Measurements from ENCODE around the gene FGD4.
A peak's percentile ranks its signal among the peaks of the same experiment; 100 is the strongest.

The FGD4 gene

DNA sequence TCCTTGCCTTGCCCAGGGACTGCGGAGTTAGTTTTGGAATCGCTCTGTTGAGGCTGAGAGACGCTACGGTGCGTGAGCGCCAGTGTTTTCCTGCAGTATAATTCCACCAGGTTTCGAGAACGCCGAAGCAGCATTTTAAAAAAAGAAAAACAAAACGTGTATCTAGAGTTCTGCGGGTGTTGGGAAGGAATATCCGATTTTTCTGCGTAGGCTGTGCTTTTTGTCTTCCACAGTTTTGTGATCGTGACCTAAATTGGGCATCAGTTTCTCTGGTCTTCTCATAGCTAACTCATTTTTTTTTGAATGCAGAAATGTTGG, 280.5 kb downstream of the FGD4 start:
- H3K4me3 ChIP-seq (ENCODE audit: low read depth, low read length), result peak overlapping the region; percentile 70

DNA sequence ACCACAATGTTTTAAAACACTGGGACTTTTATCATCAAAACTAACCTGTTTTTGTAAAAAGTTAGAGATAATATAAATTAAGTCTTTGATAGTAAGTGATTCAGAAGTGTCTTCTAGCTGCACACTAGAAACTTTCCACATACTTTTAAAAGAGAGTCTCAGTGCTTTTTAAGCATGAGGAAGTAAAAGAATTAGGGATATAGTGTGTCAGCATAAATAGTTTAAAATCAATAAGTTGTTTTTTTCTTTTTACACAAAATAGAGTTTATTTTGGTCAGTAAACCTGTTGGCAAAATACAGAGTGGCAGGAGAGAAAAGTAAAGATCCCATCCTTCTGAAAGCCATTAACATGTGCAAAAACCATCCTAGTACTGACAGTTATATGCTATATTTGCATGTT, 281.4 kb downstream of the FGD4 start:
- H3K4me3 ChIP-seq (ENCODE audit: low read depth, low read length), result peak overlapping the region; percentile 3
- DNase-seq (ENCODE audit: low read depth), result no peak

More for the DNA sequence above, 280.5 kb downstream of the FGD4 start:
- no peak for DNase-seq (ENCODE audit: low read depth)

DNA sequence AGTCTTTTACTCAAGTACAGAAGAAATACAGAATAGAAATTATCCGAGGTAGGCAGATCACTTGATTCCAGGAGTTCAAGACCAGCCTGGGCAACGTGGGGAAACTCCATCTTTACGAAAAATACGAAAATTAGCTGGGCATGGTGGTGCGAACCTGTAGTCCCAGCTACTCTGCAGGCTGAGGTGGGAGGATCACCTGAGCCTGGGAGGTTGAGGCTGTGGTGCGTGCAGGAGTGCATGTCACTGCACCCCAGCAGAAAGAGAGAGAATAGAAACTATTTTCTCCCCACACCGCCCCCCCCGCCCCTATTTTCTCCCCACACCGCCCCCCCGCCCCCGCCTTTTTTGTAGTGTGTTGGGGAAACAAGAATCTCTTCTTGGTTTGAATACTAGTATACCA, 281.9 kb downstream of the FGD4 start:
- no peak for DNase-seq (ENCODE audit: low read depth)
- H3K4me3 ChIP-seq (ENCODE audit: low read depth, low read length), result no peak overlapping the region

DNA sequence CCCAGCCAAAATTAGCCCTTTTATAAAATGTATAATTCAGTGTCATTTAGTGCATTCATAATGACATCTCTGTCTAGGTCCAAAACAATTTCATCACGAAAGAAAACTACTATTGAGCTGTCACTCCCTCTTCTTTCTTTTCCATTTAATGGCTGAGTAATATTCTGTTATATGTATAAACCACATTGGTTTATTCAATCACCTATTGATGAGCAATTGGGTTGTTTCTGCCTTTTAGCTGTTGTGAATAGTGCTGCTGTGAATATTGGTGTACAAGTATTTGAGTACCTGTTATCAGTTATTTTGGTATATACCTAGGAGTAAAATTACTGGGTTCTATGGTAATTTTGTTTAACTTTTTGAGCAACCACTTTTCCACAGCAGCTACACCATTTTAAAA, 287.0 kb downstream of the FGD4 start:
- no peak for DNase-seq (ENCODE audit: low read depth)
- H3K4me3 ChIP-seq (ENCODE audit: low read depth, low read length), result no peak overlapping the region

DNA sequence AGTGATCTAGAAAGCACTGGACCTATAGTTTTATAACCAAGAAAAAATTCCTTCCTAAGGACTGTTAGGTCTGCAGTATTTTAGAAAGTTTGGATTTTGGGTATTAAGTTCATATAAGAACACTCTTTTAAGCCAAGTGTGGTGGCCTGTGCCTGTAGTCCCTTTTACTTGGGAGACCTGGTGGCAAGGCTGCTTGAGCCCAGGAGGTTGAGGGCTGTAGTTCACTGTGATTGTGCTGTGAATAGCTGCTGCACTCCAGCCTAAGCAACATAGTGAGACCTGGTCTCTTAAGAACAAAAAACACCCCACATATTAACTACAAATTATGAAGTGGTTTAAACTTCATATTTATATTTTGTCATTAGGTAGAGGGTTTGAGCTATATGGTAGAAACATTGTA, 289.4 kb downstream of the FGD4 start:
- DNase-seq (ENCODE audit: low read depth), result no peak
- H3K4me3 ChIP-seq (ENCODE audit: low read depth, low read length), result no peak overlapping the region

DNA sequence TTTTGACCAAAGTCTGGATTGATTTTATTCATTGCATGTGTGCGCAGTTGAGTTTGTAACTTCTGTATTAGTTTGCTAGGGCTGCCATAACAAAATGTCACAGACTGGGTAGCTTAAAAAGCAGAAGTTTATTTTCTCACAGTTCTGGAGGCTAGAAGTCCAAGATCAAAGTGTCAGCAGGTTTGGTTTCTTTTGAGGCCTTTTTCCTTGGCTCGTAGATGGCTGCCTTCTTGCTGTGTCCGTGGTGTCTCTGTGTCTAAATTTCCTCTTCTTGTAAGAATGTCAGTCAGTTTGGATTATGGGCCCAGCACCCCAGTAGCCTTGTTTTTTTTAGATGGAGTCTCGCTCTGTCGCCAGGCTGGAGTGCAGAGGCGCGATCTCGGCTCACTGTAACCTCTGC, 291.6 kb downstream of the FGD4 start:
- no peak overlapping the region for H3K4me3 ChIP-seq (ENCODE audit: low read depth, low read length)
- DNase-seq (ENCODE audit: low read depth), result no peak

DNA sequence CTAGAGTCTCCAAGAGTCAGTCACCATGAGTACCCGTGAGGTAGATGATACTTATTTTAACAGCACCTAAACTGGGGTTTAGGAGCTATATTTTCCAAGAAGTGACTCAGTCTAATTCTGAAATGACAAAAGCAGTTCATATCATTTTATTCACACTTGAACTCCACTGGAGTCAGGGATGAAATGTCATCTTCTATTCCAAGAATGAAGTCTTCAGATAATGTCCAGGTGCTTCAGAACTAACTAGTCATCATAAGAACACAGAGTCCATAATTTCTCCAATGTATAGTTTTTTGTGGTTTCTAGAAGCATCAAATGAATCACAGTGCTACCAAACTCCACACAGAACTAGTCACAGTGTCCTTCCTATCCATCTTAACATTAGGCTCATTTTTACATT, 293.0 kb downstream of the FGD4 start:
- no peak for DNase-seq (ENCODE audit: low read depth)

DNA sequence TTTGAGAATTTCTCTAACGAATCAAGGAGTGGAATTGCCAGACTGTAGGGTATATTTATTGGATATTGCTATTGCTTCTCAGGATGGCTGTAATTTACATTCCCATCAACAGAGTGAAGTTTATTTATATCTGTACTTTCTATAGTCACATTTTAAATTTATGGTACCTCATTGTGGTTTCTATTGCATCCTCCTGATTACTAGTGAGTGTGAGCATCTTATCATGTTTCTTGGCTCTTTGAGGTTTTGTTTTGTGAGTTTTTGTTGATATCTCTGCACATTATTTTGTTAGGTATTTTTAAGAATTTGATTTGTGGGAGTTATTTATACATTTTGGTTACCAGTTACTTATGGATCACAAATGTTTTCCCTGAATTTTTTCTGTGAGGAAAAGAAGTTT, 293.7 kb downstream of the FGD4 start:
- DNase-seq (ENCODE audit: low read depth), result no peak
- H3K4me3 ChIP-seq (ENCODE audit: low read depth, low read length), result no peak overlapping the region

More for the DNA sequence above, 293.0 kb downstream of the FGD4 start:
- no peak overlapping the region for H3K4me3 ChIP-seq (ENCODE audit: low read depth, low read length)

Measured in skeletal muscle cell (primary cell).